GM18505 (cell line): ENCODE data around the gene HIP1.
A peak's percentile ranks its signal among the peaks of the same experiment; 100 is the strongest.
"Not testable (repeated sequence)": the region's sequence is repeated elsewhere in the genome, so short reads cannot be mapped to it uniquely, and the experiment has no call there.

Experiments
- ATAC-seq: cut with Tn5 transposase; IDR thresholded peaks from one replicate; pipeline ENCODE4 v1.9.1; 2021; ENCODE audit not compliant: unreplicated experiment
- POLR2A ChIP-seq: IDR thresholded peaks from 4 replicates; pipeline ENCODE4 v1.6.1; 2011; ENCODE audit warnings: borderline replicate concordance; ENCODE audit not compliant: insufficient read depth, insufficient read length; ENCODE audit errors: extremely low read depth

HIP1 gene

GRCh38 chr7:75645570-75645969 lies 93.2 kb downstream of the HIP1 start:
- no peak for ATAC-seq
- TF ChIP-seq POLR2A: no peak

- TF ChIP-seq POLR2A: no peak
- no peak for ATAC-seq
Observed at GRCh38 chr7:75644589-75644988, 94.2 kb downstream of the HIP1 start.

GRCh38 chr7:75642810-75643486 lies 95.8 kb downstream of the HIP1 start:
- no peak for ATAC-seq
- TF ChIP-seq POLR2A: no peak

GRCh38 chr7:75640201-75640600 lies 98.5 kb downstream of the HIP1 start:
- TF ChIP-seq POLR2A: no peak
- no peak for ATAC-seq

GRCh38 chr7:75639886-75640190 lies 98.9 kb downstream of the HIP1 start:
- no peak for ATAC-seq

GRCh38 chr7:75639071-75639885 lies 99.5 kb downstream of the HIP1 start:
- ATAC-seq: no peak
- peak; percentile 30 for TF ChIP-seq POLR2A

More at GRCh38 chr7:75639886-75640190, 98.9 kb downstream of the HIP1 start:
- no peak for TF ChIP-seq POLR2A

GRCh38 chr7:75638594-75639070 lies 100.1 kb downstream of the HIP1 start:
- no peak for TF ChIP-seq POLR2A

GRCh38 chr7:75637854-75638593 lies 100.7 kb downstream of the HIP1 start:
- no peak for ATAC-seq
- TF ChIP-seq POLR2A: no peak

More at GRCh38 chr7:75638594-75639070, 100.1 kb downstream of the HIP1 start:
- no peak for ATAC-seq

GRCh38 chr7:75635036-75635435 lies 103.7 kb downstream of the HIP1 start:
- ATAC-seq: no peak
- no peak for TF ChIP-seq POLR2A

- not testable (repeated sequence) for ATAC-seq
Observed at GRCh38 chr7:75632587-75632986, 106.2 kb downstream of the HIP1 start.

GRCh38 chr7:75631711-75632110 lies 107.0 kb downstream of the HIP1 start:
- TF ChIP-seq POLR2A: no peak
- no peak for ATAC-seq

GRCh38 chr7:75630549-75630948 lies 108.2 kb downstream of the HIP1 start:
- TF ChIP-seq POLR2A: no peak
- no peak for ATAC-seq

- TF ChIP-seq POLR2A: no peak
- no peak for ATAC-seq
Observed at GRCh38 chr7:75629044-75629443, 109.7 kb downstream of the HIP1 start.
